22Rv1 (cell line): Measurements from ENCODE around the gene ACOX3.

Experiments used
- CTCF ChIP-seq: fragments of 450-650 bp; IDR thresholded peaks from 2 replicates; pipeline ENCODE4 v1.5.1; 2017; ENCODE audit warnings: mild to moderate bottlenecking
- ZFX ChIP-seq: fragments of 450-650 bp; IDR thresholded peaks from 2 replicates; pipeline ENCODE4 v1.6.1; 2017; ENCODE audit warnings: antibody characterized with exemption, borderline replicate concordance

DNA sequence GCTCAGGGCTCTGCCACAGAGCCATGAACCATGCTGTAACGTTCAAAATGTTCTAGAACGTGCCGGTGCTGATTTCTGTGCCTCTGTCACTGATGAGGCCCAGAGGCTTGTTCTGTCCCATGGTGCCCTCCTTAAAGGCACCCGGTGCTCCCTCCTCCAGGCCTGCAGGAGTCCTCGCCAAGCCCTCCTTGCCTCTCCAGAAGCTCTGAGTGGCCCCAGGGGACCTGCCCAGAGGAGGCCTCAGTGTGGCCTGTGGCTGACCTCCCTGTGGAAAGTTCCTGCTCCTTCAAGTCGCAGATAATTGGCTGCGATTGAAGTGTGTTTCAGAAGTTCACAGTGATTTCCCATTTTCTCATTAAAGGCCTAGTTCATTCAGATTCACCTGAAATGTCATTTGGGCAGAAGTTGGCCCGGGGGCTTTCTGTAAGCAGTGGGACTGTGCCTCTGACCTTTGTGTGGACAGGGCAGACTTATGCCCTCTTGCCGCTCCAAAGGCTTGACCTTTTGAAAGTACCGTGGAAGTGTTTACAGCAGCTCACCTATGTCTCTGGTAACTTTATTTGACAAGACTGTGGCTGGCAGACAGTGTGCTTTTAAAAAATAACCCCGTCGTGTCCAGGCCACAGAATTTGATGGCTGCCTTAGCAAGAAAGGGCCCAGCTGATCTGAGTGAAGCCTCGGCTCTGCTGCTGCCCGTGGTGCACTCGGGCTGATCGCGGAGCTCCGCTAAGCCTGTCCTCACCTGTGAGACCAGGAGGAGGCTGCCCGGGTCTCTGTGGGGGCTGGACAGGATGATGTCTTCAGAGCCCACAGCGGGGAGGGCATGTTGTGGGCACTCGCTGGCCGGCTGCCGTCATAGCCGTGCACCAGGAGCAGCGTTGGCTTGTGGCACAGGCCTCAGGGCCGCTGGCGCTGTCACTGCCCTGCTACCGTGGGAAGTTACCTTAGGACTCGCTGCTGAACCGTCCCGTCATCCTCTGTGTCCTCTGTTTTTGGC is 25.4 kb upstream of the ACOX3 start:
- TF ChIP-seq CTCF (no peak), ZFX (no peak)
